Transverse colon (tissue), 4 donors: Measurements from ENCODE around the gene SYT1. TPM values are rescaled to one million over a fixed set of nuclear protein-coding genes. Genes with fewer than 3 reads are reported as not detected.

Experiments
- DNase-seq: peaks from one replicate; pipeline ENCODE4 v3.0.0-alpha.2; 2019
- H3K27ac ChIP-seq, 4 donors: fragments of 200-600 bp; sonication (generic); 2 replicates each; pipeline ENCODE4 v1.5.1; 2016 to 2018; ENCODE audit warnings: inconsistent platforms in 4 of 4
- H3K27me3 ChIP-seq: fragments of 200-600 bp; sonication (generic); 2 replicates; pipeline ENCODE4 v1.5.1; 2017; ENCODE audit warnings: inconsistent platforms
- H3K36me3 ChIP-seq, 4 donors: fragments of 200-600 bp; sonication (generic); 2 replicates each; pipeline ENCODE4 v1.5.1; 2017 to 2019; ENCODE audit warnings: inconsistent platforms in 4 of 4
- H3K4me1 ChIP-seq, 4 donors: fragments of 200-600 bp; sonication (generic); 2 replicates each; pipeline ENCODE4 v1.5.1; 2017 to 2020; ENCODE audit warnings: inconsistent platforms in 4 of 4
- H3K4me3 ChIP-seq, 4 donors: fragments of 200-600 bp; sonication (generic); 1 replicate in 1 of 4; 2 replicates in 3 of 4; pipeline versions ENCODE4 v1.5.1 to v1.6.1; 2017 to 2019; ENCODE audit warnings: inconsistent platforms in 4 of 4
- H3K9me3 ChIP-seq, 2 donors: fragments of 200-600 bp; sonication (generic); 2 replicates each; pipeline ENCODE4 v1.5.1; 2017 to 2019; ENCODE audit warnings: inconsistent platforms in 2 of 2
- EP300 ChIP-seq: sonication (generic); formaldehyde crosslinking; IDR thresholded peaks from one replicate; pipeline ENCODE4 v1.6.1; 2017; ENCODE audit warnings: antibody characterized with exemption, low read depth
- POLR2A ChIP-seq: fragments of 450-650 bp; IDR thresholded peaks from one replicate; pipeline ENCODE4 v1.6.1; 2016; ENCODE audit warnings: antibody characterized with exemption, mild to moderate bottlenecking, moderate library complexity
- POLR2AphosphoS5 ChIP-seq, 3 donors: sonication (generic); formaldehyde crosslinking; IDR thresholded peaks; one replicate each; pipeline ENCODE4 v1.6.1; 2016; ENCODE audit warnings: antibody characterized with exemption in 3 of 3
- WGBS, 2 donors: methylation state at CpG; one replicate each; pipeline ENCODE4 v1.1.5; 2018; ENCODE audit warnings: low coverage in 1 of 2; 5-methylcytosine and 5-hydroxymethylcytosine counted together
- in situ Hi-C, 4 donors: fragments of 200-750 bp; cut with MboI; loops; one replicate each; pipeline versions ENCODE4 v1.15.0 to v1.15.1; 2017; ENCODE audit warnings: low sequenced_read_pairs in 3 of 4, low pct_ligation_motif_present in 1 of 4, low pct_unique_long_range_greater_than_20kb in 1 of 4
- intact Hi-C: fragments of 100-400 bp; cut with DNase I; formaldehyde crosslinking; loops from one replicate; pipeline ENCODE4 v1.15.1; 2023; ENCODE audit warnings: low total_unique reads
- total RNA-seq, 4 donors: library from RNA; depleted of rRNA; stranded (reverse); fragments of >200 nt; gene quantifications; one replicate each; pipeline ENCODE4 v1.1.0, GENCODE V29; 2016
- TF ChIP-seq, protein P1 (sequence below), 5 experiments: fragments of 200-600 bp in 3 of 5; fragments of 450-650 bp in 2 of 5; sonication (generic) in 3 of 5; IDR thresholded peaks; 1 replicate in 2 of 5; 2 replicates in 3 of 5; pipeline ENCODE4 v1.5.1; 2016 to 2017; ENCODE audit warnings: antibody characterized with exemption in 5 of 5, inconsistent platforms in 3 of 5, mild to moderate bottlenecking in 2 of 5, moderate library complexity in 1 of 5

SYT1 gene
- total RNA-seq, 4 donors from 2014 or later = 0.60 to 4.9 (median 2.1) TPM

DNA sequence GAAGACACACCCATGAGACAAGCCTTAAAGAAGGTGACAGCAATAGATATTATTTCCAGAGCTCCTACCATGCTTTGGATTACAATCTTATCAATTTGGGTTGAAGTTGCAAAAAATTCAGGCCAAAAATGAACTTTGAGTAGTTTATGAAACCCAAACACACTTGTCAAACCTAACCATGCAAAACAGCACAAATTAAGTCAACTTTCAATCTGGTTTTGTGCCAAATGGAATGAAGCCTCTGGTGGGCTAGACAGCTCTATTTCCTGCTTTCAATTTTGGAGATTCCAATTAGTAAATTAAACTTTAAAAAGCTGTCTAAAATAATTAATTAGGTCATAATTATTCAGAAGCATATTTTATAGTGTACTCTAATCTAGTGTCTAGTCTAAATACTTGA, 203.4 kb downstream of the SYT1 start:
- Histone ChIP-seq H3K4me1 (no peaks in the 10 kb centered on the region), H3K9me3 (peaks cover 0 to 3% of the 10 kb centered on the region in 2 donors), H3K4me3 (no peak overlapping the region), H3K27ac (no peak overlapping the region), H3K36me3 (no peaks in the 10 kb centered on the region), H3K27me3 (no peaks in the 10 kb centered on the region)
- no peak for DNase-seq
- intact Hi-C loops (no loop called here), in situ Hi-C loops (no loop called here)
- TF ChIP-seq EP300 (no peak), POLR2AphosphoS5 (IDR thresholded peaks at IDR 0.05) (no peak), POLR2A (no peak)
- TF ChIP-seq, protein P1, sequence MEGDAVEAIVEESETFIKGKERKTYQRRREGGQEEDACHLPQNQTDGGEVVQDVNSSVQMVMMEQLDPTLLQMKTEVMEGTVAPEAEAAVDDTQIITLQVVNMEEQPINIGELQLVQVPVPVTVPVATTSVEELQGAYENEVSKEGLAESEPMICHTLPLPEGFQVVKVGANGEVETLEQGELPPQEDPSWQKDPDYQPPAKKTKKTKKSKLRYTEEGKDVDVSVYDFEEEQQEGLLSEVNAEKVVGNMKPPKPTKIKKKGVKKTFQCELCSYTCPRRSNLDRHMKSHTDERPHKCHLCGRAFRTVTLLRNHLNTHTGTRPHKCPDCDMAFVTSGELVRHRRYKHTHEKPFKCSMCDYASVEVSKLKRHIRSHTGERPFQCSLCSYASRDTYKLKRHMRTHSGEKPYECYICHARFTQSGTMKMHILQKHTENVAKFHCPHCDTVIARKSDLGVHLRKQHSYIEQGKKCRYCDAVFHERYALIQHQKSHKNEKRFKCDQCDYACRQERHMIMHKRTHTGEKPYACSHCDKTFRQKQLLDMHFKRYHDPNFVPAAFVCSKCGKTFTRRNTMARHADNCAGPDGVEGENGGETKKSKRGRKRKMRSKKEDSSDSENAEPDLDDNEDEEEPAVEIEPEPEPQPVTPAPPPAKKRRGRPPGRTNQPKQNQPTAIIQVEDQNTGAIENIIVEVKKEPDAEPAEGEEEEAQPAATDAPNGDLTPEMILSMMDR (IDR thresholded peaks at IDR 0.05) = no peak

DNA sequence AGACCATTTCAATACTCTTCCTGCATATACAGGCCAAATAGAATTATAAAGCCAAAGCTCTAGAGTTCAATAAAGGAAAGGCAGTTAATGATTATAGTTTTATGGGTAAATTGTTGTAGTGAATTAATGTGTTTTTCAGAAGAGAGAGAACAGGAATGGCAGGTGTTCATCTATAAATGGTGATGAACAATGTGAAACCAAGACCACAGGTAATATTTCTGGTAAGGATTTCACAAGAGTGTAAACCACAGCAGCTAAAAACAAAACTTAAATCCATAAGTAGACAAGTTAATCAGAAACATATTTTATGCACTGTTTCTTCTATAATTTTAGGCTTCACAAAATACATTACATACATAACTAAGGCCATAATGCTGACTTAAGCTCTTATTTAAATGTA, 204.4 kb downstream of the SYT1 start:
- Histone ChIP-seq H3K36me3 (no peaks in the 10 kb centered on the region), H3K27ac (no peak overlapping the region), H3K4me3 (no peak overlapping the region), H3K27me3 (no peaks in the 10 kb centered on the region), H3K9me3 (peaks cover 0 to 3% of the 10 kb centered on the region in 2 donors), H3K4me1 (no peaks in the 10 kb centered on the region)
- DNase-seq = no peak
- in situ Hi-C loops = no loop called here
- intact Hi-C loops = no loop called here
- TF ChIP-seq, protein P1 (IDR thresholded peaks at IDR 0.05) = no peak
- TF ChIP-seq POLR2AphosphoS5 (IDR thresholded peaks at IDR 0.05) = no peak

DNA sequence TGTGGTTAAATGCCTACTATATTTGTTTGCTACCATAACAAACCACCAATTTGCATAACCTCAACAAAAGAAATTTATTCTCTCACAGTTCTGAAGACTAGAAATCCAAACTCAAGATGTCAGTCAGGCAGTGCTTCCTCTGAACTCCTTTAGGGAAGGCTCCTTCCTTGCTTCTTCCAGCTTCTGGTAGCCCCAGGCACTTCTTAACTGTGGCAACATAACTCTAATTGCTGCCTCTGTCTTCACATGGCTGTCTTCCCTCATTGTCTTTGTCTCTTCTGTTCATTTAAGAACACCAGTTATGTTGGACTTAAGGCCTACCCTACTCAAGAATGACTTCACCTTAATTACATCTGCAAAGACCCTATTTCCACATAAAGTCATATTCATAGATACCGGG, 206.9 kb downstream of the SYT1 start:
- intact Hi-C loops = no loop called here
- WGBS, 2 donors = 92 to 100% methylated on average over 1 of the region's 1 CpG
- in situ Hi-C loops = no loop called here
- Histone ChIP-seq H3K36me3 (no peaks in the 10 kb centered on the region), H3K27me3 (no peaks in the 10 kb centered on the region), H3K4me1 (no peaks in the 10 kb centered on the region), H3K4me3 (no peak overlapping the region), H3K27ac (no peak overlapping the region), H3K9me3 (peaks cover 0 to 3% of the 10 kb centered on the region in 2 donors)
- TF ChIP-seq, protein P1 (IDR thresholded peaks at IDR 0.05) = no peak
- no peak for DNase-seq

DNA sequence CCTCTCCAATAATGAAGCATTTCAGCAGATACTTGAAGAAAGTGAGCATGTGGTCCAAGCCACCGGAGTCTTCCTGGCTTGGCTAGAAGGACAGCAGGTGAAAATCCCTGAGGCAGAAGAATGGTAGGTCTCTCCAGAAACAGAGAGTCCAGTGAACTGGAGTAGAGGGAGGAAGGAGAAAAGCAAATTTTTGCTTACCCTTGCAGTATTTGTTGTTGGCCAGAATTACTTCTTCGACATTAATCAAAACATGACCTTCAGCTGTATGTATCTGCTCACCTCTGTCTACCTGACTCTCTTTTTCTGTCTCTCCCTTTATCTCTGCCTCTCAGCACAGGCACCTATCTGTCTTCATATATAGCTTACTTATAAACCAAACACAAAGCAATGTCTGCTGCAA, 208.9 kb downstream of the SYT1 start:
- Histone ChIP-seq H3K4me3 (no peak overlapping the region), H3K36me3 (no peaks in the 10 kb centered on the region), H3K4me1 (no peaks in the 10 kb centered on the region), H3K27me3 (no peaks in the 10 kb centered on the region), H3K27ac (no peak overlapping the region), H3K9me3 (peaks cover 0 to 3% of the 10 kb centered on the region in 2 donors)
- in situ Hi-C loops (no loop called here), intact Hi-C loops (no loop called here)
- DNase-seq = no peak
- no peak for TF ChIP-seq POLR2AphosphoS5 (IDR thresholded peaks at IDR 0.05)
- TF ChIP-seq, protein P1 (IDR thresholded peaks at IDR 0.05) = no peak
- no peak for TF ChIP-seq POLR2A
- no peak for TF ChIP-seq EP300
- 85 to 98% methylated on average over 2 of the region's 2 CpGs for WGBS, 2 donors
